Pancreas (tissue), 10 donors: ENCODE data around the gene GPAT3. TPM values are rescaled to one million over a fixed set of nuclear protein-coding genes. Genes with fewer than 3 reads are reported as not detected.

Experiments
- ATAC-seq, 4 donors: fragments of 200-7000 bp; cut with Tn5 transposase; one replicate each; pipeline versions ENCODE4 v1.8.0 to v1.9.1; 2020; ENCODE audit warnings: mild to moderate bottlenecking in 4 of 4, moderate library complexity in 4 of 4
- DNase-seq, 6 donors: peaks; one replicate each; pipeline ENCODE4 v3.0.0-alpha.2; 2020
- FAIRE-seq: peaks from 2 replicates; lab custom pipeline; 2012; peaks lifted over from hg19 to GRCh38; lab: Jason Lieb, UNC
- H3K27ac ChIP-seq, 4 donors: fragments of 200-600 bp; sonication (generic); 1 replicate in 3 of 4; 2 replicates in 1 of 4; pipeline versions ENCODE4 v1.5.0 to v1.8.0; 2020
- H3K27me3 ChIP-seq, 4 donors: fragments of 200-600 bp; one replicate each; pipeline ENCODE4 v1.8.0; 2021
- H3K36me3 ChIP-seq, 3 donors: fragments of 200-600 bp; sonication (generic) in 1 of 3; one replicate each; pipeline versions ENCODE4 v1.5.0 to v1.8.0; 2020 to 2021
- H3K4me1 ChIP-seq, 3 donors: fragments of 200-600 bp; one replicate each; pipeline ENCODE4 v1.8.0; 2021
- H3K4me3 ChIP-seq, 4 donors: fragments of 200-600 bp; sonication (generic) in 2 of 4; one replicate each; pipeline versions ENCODE4 v1.5.0 to v1.8.0; 2020 to 2021
- H3K9me3 ChIP-seq, 4 donors: fragments of 200-600 bp; one replicate each; pipeline ENCODE4 v1.8.0; 2021
- CTCF ChIP-seq, 4 donors: fragments of 200-600 bp; sonication (generic) in 3 of 4; IDR thresholded peaks; one replicate each; pipeline versions ENCODE4 v1.5.0 to v1.8.0; 2021; ENCODE audit warnings: antibody characterized with exemption in 4 of 4
- WGBS, 2 donors: extraction: QIAGEN DNeasy Blood & Tissue Kit; methylation state at CpG; one replicate each; pipeline ENCODE4 v1.1.7; 2013; 5-methylcytosine and 5-hydroxymethylcytosine counted together
- intact Hi-C, 3 donors: fragments of 100-400 bp; cut with DNase I; formaldehyde crosslinking; loops; one replicate each; pipeline versions ENCODE4 v1.11.1 to v1.14.2; 2022
- polyA plus RNA-seq, 2 donors: library from polyadenylated mRNA; stranded (reverse); fragments of 200-250 nt; gene quantifications; one replicate each; pipeline ENCODE4 v1.2.3, GENCODE V29; 2013
- total RNA-seq, 6 donors: library from RNA; stranded (reverse); fragmentation: NEBNext Ultra II Directional in 4 of 6; extraction: Animal tissue kit (Norgen Biotek cat#: 25700) in 4 of 6; gene quantifications; one replicate each; pipeline versions ENCODE4 v1.2.1 to v1.2.4, GENCODE V29; 2021 to 2023
- donor health status: healthy with polysubstance abuse.
- donor health status: DM: no; HTN: no; CAD: no; lungs with moderate emphysema.
- donor health status: DM: no; HTN: no; CAD: no.
- donor health status: control.
- donor health status: control.
- donor health status: Bipolar disorder and iron deficiency.
- donor health status: DM: yes; HTN: yes; CAD: no.
- donor health status: DM: no; HTN: no; CAD: no.
- donor health status: DM: no; HTN: no; CAD: no.
- donor health status: DM: yes; HTN: yes; CAD: no.

GPAT3 gene
- total and polyA plus RNA-seq, 8 donors: 0.23 to 2.0 (median 1.1) TPM

- no peaks in the 10 kb centered on the region for H3K36me3 ChIP-seq
- H3K27ac ChIP-seq: peak overlapping the region in 2 of 4 donors; percentile 36 to 69
- no peaks in the 10 kb centered on the region for H3K27me3 ChIP-seq
- H3K9me3 ChIP-seq: no peaks in the 10 kb centered on the region
- DNase-seq (peak in 2 of 6 donors; percentile 28 to 70), ATAC-seq (peak; percentile 47 to 62 (median 57)), FAIRE-seq (no peak)
- H3K4me1 ChIP-seq: no peaks in the 10 kb centered on the region
- TF ChIP-seq CTCF (IDR thresholded peaks at IDR 0.05): no peak
- 12 to 13% methylated on average over 45 to 46 of the region's 46 CpGs for WGBS, 2 donors
- peak overlapping the region; percentile 55 to 80 (median 64) for H3K4me3 ChIP-seq
- intact Hi-C loops: no loop called here
Measured at GRCh38 chr4:83536362-83537272, 709 bp downstream of the GPAT3 start.

DNA sequence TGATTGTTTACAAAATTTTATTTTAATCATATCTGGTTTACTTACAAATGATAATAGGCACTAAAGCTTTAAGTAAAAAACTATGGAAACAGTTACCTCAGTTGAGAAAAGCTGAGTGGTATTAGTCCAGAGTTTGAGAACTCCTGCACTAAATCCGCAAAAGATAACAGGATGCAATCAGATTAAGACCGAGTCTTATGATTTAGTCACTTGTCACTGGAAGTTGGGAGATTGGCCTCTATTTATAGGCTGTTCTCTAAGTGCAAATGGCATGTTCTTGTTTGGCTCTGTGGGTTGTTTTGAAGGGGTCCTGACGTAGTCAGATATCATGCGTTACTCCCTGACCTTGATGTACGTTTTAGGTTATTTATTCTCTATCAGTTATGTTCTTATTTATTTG, 6.3 kb downstream of the GPAT3 start:
- intact Hi-C loops: no loop called here
- Histone ChIP-seq H3K27me3 (no peaks in the 10 kb centered on the region), H3K36me3 (no peaks in the 10 kb centered on the region), H3K27ac (no peak overlapping the region), H3K4me3 (no peak overlapping the region), H3K9me3 (no peaks in the 10 kb centered on the region), H3K4me1 (no peaks in the 10 kb centered on the region)
- DNase-seq (no peak), ATAC-seq (no peak), FAIRE-seq (no peak)
- TF ChIP-seq CTCF (IDR thresholded peaks at IDR 0.05): no peak
- 63 to 66% methylated on average over 5 of the region's 5 CpGs for WGBS, 2 donors

DNA sequence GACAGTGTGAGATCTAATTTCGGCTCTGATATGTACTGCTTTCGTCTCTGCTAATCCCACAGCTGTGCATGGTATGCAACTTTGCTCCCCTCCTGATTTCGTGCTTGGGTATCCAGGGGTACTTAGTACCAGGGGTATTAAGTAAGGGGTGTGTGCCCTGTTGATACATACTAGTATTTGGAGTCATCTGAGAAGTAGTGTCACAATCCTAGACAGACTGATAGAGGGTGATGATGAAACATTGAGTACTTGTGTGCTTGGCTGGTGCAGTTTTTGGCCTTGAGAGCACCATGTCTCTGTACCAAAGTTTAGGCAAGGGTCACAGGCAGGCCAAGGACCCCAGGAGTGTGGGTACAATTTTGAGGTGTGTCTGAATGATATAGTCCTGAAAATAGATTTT, 10.9 kb downstream of the GPAT3 start:
- DNase-seq (no peak), ATAC-seq (no peak), FAIRE-seq (no peak)
- intact Hi-C loops: no loop called here
- Histone ChIP-seq H3K27ac (no peak overlapping the region), H3K9me3 (no peaks in the 10 kb centered on the region), H3K4me3 (no peak overlapping the region), H3K36me3 (no peaks in the 10 kb centered on the region), H3K27me3 (no peaks in the 10 kb centered on the region), H3K4me1 (peaks cover 0 to 5% (median 0%) of the 10 kb centered on the region in 3 donors)
- no peak for TF ChIP-seq CTCF (IDR thresholded peaks at IDR 0.05)
- 85 to 87% methylated on average over 3 of the region's 3 CpGs for WGBS, 2 donors

- peak overlapping the region in 1 of 4 donors; percentile 31 for H3K27ac ChIP-seq
- intact Hi-C loops: no loop called here
Measured at GRCh38 chr4:83548151-83548905, 12.4 kb downstream of the GPAT3 start.

More at GRCh38 chr4:83548151-83548905, 12.4 kb downstream of the GPAT3 start:
- FAIRE-seq: peak; percentile 29
- no peak overlapping the region for H3K4me3 ChIP-seq
- no peak for TF ChIP-seq CTCF (IDR thresholded peaks at IDR 0.05)
- H3K4me1 ChIP-seq: peaks cover 0 to 5% (median 0%) of the 10 kb centered on the region in 3 donors
- WGBS, 2 donors: 48% methylated on average over 7 of the region's 7 CpGs
- peak in 5 of 6 donors; percentile 58 to 89 (median 63) for DNase-seq
- H3K36me3 ChIP-seq: no peaks in the 10 kb centered on the region
- H3K27me3 ChIP-seq: no peaks in the 10 kb centered on the region
- no peaks in the 10 kb centered on the region for H3K9me3 ChIP-seq
- ATAC-seq: peak; percentile 96 to 99 (median 97)
